Adrenal gland (tissue), 5 donors: ENCODE measurements around the gene TNS2.
"Not testable (repeated sequence)": the region's sequence is repeated elsewhere in the genome, so short reads cannot be mapped to it uniquely, and the experiment has no call there.

Source experiments
- POLR2A ChIP-seq, 2 donors: fragments of 450-650 bp; IDR thresholded peaks; one replicate each; pipeline ENCODE4 v1.6.1; 2017; ENCODE audit warnings: antibody characterized with exemption in 2 of 2, mild to moderate bottlenecking in 2 of 2, moderate library complexity in 1 of 2
- TF ChIP-seq, protein P1 (sequence below), 6 experiments: fragments of 450-650 bp in 4 of 6; fragments of 200-600 bp in 2 of 6; sonication (generic) in 1 of 6; IDR thresholded peaks; 1 replicate in 5 of 6; 2 replicates in 1 of 6; pipeline versions ENCODE4 v1.5.1 to v1.8.0; 2016 to 2021; ENCODE audit warnings: antibody characterized with exemption in 6 of 6, mild to moderate bottlenecking in 2 of 6, moderate library complexity in 1 of 6
- donor health status: DM: no; HTN: no; CAD: no.

DNA sequence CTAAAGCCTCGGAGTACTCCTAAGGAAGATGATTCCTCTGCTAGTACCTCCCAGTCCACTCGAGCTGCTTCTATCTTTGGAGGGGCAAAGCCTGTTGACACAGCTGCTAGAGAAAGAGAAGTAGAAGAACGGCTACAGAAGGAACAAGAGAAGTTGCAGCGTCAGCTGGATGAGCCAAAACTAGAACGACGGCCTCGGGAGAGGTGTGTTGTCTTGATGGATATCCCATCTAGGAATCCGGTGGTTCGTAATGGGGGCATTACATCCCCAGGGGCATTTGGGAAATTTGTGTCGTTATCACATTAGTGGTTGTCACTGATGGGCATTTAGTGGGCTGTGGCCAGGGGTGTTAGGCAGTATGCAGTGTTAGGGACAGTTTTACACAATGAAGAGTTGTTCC, 16.0 kb upstream of the TNS2 start:
- TF ChIP-seq, protein P1, sequence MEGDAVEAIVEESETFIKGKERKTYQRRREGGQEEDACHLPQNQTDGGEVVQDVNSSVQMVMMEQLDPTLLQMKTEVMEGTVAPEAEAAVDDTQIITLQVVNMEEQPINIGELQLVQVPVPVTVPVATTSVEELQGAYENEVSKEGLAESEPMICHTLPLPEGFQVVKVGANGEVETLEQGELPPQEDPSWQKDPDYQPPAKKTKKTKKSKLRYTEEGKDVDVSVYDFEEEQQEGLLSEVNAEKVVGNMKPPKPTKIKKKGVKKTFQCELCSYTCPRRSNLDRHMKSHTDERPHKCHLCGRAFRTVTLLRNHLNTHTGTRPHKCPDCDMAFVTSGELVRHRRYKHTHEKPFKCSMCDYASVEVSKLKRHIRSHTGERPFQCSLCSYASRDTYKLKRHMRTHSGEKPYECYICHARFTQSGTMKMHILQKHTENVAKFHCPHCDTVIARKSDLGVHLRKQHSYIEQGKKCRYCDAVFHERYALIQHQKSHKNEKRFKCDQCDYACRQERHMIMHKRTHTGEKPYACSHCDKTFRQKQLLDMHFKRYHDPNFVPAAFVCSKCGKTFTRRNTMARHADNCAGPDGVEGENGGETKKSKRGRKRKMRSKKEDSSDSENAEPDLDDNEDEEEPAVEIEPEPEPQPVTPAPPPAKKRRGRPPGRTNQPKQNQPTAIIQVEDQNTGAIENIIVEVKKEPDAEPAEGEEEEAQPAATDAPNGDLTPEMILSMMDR (IDR thresholded peaks at IDR 0.05): not testable (repeated sequence)
- TF ChIP-seq POLR2A (IDR thresholded peaks at IDR 0.05): not testable (repeated sequence)
